Neural crest cell (in vitro differentiated cells): ENCODE data around the gene PNMA8A. TPM values are rescaled to one million over a fixed set of nuclear protein-coding genes. Genes with fewer than 3 reads are reported as not detected.

Experiments
- DNase-seq: peaks from one replicate; pipeline ENCODE4 v3.0.0; 2021; ENCODE audit warnings: low read depth, mixed read lengths, low spot score
- H3K27ac Mint-ChIP-seq: one replicate; pipeline ENCODE4 v1.8.0; 2021; ENCODE audit warnings: mild to moderate bottlenecking, mixed read lengths; ENCODE audit not compliant: unreplicated experiment
- H3K27me3 Mint-ChIP-seq: 2 replicates; pipeline ENCODE4 v1.8.0; 2021; ENCODE audit warnings: low read depth, mild to moderate bottlenecking, mixed read lengths
- H3K36me3 Mint-ChIP-seq: 2 replicates; pipeline ENCODE4 v1.8.0; 2021; ENCODE audit warnings: low read depth, mild to moderate bottlenecking, mixed read lengths
- H3K4me1 Mint-ChIP-seq: 2 replicates; pipeline ENCODE4 v1.8.0; 2021; ENCODE audit warnings: mixed read lengths
- H3K4me3 Mint-ChIP-seq: one replicate; pipeline ENCODE4 v1.8.0; 2021; ENCODE audit warnings: mild to moderate bottlenecking, mixed read lengths
- H3K9me3 Mint-ChIP-seq: 2 replicates; pipeline ENCODE4 v1.8.0; 2021; ENCODE audit warnings: mixed read lengths
- long read RNA-seq: library from polyadenylated mRNA; unstranded; transcript quantifications from one replicate; pipeline ENCODE4 v2.0.0, GENCODE V29; 2020
- total RNA-seq: library from RNA; stranded (reverse); gene quantifications from 2 replicates; pipeline ENCODE4 v1.2.1, GENCODE V29; 2021
- TF ChIP-seq, protein P1 (sequence below): fragments of 200-600 bp; sonication (generic); conservative IDR thresholded peaks from 2 replicates; pipeline ENCODE4 v1.5.0; 2021; ENCODE audit warnings: antibody characterized with exemption, mild to moderate bottlenecking

Gene PNMA8A, protein sequence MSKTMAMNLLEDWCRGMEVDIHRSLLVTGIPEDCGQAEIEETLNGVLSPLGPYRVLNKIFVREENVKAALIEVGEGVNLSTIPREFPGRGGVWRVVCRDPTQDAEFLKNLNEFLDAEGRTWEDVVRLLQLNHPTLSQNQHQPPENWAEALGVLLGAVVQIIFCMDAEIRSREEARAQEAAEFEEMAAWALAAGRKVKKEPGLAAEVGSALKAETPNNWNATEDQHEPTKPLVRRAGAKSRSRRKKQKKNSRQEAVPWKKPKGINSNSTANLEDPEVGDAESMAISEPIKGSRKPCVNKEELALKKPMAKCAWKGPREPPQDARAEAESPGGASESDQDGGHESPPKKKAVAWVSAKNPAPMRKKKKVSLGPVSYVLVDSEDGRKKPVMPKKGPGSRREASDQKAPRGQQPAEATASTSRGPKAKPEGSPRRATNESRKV
- total RNA-seq: 28.4 and 29.9 TPM in 2 replicates
- long read RNA-seq, transcript PNMA8A-201 (3 exons, 3,689 nt): major isoform, 15 of 21 reads
- long read RNA-seq, partial matches to known transcripts: 5 of 21 reads
- long read RNA-seq, other reads (novel, unspliced or antisense): 1 of 21 reads

DNA sequence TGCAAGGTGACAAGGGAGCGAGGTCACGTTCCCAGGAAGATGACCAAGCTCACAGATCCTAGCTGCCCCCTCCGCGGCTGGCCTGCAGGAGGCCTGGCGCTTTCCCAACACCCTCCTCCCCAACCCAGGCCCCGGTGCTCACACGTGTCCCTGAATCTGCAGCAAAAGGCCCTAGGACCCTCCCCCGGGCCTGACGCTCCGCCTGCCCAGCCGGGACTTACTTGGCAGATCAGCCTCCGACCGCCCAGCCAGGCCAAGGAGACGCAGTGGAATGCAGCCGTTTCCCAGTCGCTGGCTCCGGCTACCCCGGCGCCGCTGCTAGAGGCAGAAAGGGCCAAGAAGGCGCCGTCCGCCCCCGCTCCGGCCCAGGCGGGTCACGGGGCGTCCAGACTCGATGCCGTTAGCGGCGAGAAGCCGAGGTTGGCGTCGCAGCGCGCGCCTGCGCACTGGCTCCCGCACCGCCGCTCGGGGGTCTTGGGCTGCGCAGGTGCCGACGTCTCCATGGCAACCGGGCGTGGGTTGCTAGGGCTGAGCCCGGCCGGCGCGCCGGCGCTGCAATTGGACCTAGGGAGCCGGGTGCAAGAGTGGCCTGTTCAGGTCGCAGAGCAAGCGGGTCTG lies at the start of gene PNMA8A:
TSS of gene PNMA8A (minus strand) at position 448 of the 618 bp plus-strand sequence. CDS start 528 bp downstream, outside the sequence.
- TF ChIP-seq, protein P1, sequence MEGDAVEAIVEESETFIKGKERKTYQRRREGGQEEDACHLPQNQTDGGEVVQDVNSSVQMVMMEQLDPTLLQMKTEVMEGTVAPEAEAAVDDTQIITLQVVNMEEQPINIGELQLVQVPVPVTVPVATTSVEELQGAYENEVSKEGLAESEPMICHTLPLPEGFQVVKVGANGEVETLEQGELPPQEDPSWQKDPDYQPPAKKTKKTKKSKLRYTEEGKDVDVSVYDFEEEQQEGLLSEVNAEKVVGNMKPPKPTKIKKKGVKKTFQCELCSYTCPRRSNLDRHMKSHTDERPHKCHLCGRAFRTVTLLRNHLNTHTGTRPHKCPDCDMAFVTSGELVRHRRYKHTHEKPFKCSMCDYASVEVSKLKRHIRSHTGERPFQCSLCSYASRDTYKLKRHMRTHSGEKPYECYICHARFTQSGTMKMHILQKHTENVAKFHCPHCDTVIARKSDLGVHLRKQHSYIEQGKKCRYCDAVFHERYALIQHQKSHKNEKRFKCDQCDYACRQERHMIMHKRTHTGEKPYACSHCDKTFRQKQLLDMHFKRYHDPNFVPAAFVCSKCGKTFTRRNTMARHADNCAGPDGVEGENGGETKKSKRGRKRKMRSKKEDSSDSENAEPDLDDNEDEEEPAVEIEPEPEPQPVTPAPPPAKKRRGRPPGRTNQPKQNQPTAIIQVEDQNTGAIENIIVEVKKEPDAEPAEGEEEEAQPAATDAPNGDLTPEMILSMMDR: no peak
- H3K9me3 Mint-ChIP-seq: no peaks in the 10 kb centered on the region
- peaks cover 28% of the 10 kb centered on the region for H3K4me1 Mint-ChIP-seq
- H3K27me3 Mint-ChIP-seq: no peaks in the 10 kb centered on the region
- H3K27ac Mint-ChIP-seq: no peak within 1 kb of the TSS
- peak; percentile 82 for DNase-seq
- H3K4me3 Mint-ChIP-seq: peak within 1 kb of the TSS; percentile 76
- peaks cover 16% of the 10 kb centered on the region for H3K36me3 Mint-ChIP-seq

DNA sequence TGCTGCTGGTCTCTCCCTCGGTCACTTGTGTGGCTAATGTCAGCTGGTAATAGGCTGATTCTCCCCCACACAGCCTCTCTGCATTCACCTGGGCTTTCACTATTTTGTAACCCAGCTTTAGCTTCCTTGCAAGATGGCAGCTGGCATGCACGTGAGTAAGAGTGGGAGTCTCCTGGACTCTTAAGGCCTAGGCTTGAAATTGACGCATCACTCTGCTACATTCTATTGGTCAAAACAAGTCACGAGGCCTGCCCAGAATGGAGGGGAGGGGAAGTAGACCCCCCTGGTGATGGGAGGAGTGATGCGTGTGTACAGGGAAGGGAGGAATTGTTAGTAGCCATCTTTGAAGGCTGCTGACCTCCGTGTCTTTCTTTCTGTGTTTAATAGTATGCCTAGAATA lies 49.3 kb upstream of the PNMA8A start:
- no peak for DNase-seq
- no peak overlapping the region for H3K27ac Mint-ChIP-seq
- no peaks in the 10 kb centered on the region for H3K9me3 Mint-ChIP-seq
- TF ChIP-seq, protein P1: no peak
- H3K4me1 Mint-ChIP-seq: no peaks in the 10 kb centered on the region
- peaks cover 2% of the 10 kb centered on the region for H3K27me3 Mint-ChIP-seq
- no peaks in the 10 kb centered on the region for H3K36me3 Mint-ChIP-seq
- H3K4me3 Mint-ChIP-seq: no peak overlapping the region

DNA sequence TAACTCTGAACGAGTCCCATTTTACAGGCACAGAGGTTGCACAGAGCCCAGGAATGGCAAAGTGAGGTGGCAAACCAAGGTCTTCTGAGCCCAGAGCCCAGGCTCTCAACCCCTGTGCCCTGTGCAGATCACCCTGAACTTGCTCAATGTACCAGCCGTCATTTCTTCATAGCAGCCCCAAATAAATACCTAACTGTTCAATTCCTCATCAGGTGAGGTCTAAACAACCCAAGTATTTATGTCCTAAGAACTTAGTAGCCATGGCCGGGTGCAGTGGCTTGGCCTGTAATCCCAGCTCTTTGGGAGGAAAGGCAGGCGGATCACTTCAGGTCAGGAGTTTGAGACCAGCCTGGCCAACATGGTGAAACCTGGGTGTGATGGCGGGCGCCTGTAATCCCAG lies 46.1 kb upstream of the PNMA8A start:
- H3K4me3 Mint-ChIP-seq: no peak overlapping the region
- TF ChIP-seq, protein P1: no peak
- H3K36me3 Mint-ChIP-seq: no peaks in the 10 kb centered on the region
- H3K27ac Mint-ChIP-seq: no peak overlapping the region
- no peaks in the 10 kb centered on the region for H3K9me3 Mint-ChIP-seq
- no peak for DNase-seq
- H3K4me1 Mint-ChIP-seq: no peaks in the 10 kb centered on the region
- H3K27me3 Mint-ChIP-seq: no peaks in the 10 kb centered on the region

DNA sequence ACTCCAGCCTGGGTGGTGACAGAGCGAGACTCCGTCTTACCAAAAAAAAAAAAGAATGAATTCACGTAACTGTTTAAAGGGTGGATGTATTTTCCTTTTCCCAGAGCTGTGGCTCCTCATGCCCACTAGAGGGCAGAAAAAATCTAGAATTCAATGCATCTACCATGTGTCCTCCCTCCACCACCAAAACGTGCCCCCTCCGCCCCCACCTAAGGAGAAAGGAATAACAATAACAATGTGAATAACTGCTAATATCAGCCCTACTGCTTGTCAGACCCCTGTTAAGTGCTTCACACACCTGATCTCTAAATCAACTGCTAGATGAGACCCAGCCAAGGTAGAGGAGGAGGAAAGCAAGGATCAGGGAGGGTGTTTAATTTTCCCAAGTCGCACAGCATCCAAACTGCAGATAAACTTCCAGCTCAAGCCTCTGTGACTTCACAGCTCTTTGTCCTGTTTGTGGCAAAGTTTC lies 44.6 kb upstream of the PNMA8A start:
- no peak for DNase-seq

DNA sequence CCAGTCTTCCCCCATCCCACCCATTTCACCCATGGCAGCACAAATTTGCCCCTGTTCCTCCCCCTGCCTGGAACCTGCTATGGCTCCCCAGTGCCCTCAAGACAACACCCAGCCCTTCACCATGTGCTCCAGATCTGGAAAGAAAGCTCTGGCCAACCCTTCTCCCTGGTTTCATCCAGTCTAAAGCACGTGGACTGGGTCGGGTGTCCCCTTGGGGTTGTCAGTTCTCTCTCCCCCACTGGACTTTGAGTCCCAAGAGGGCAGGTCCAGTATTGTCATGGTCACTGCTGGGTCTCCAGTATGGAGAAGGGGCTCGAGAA lies 43.9 kb upstream of the PNMA8A start:
- Mint-ChIP-seq H3K4me1 (no peaks in the 10 kb centered on the region), H3K27me3 (no peaks in the 10 kb centered on the region), H3K27ac (no peak overlapping the region), H3K36me3 (no peaks in the 10 kb centered on the region), H3K4me3 (no peak overlapping the region), H3K9me3 (no peaks in the 10 kb centered on the region)
- DNase-seq: no peak
- TF ChIP-seq, protein P1: no peak

More for the DNA sequence above, 44.6 kb upstream of the PNMA8A start:
- H3K36me3 Mint-ChIP-seq: no peaks in the 10 kb centered on the region
- no peaks in the 10 kb centered on the region for H3K27me3 Mint-ChIP-seq
- TF ChIP-seq, protein P1: peak; percentile 72
- no peaks in the 10 kb centered on the region for H3K4me1 Mint-ChIP-seq
- no peak overlapping the region for H3K27ac Mint-ChIP-seq
- no peaks in the 10 kb centered on the region for H3K9me3 Mint-ChIP-seq
- H3K4me3 Mint-ChIP-seq: no peak overlapping the region
